NCI-H2196 treated with DMSO at 0.1 percent for 48 hours (cell line): ENCODE results near the gene TPST1.
A peak's percentile ranks its signal among the peaks of the same experiment; 100 is the strongest.
"Not testable (repeated sequence)": the region's sequence is repeated elsewhere in the genome, so short reads cannot be mapped to it uniquely, and the experiment has no call there.

Source experiments
- DNase-seq: peaks from one replicate; lab custom pipeline; 2025; ENCODE audit not compliant: unreplicated experiment; lab: John Stamatoyannopoulos, UW

The TPST1 gene

DNA sequence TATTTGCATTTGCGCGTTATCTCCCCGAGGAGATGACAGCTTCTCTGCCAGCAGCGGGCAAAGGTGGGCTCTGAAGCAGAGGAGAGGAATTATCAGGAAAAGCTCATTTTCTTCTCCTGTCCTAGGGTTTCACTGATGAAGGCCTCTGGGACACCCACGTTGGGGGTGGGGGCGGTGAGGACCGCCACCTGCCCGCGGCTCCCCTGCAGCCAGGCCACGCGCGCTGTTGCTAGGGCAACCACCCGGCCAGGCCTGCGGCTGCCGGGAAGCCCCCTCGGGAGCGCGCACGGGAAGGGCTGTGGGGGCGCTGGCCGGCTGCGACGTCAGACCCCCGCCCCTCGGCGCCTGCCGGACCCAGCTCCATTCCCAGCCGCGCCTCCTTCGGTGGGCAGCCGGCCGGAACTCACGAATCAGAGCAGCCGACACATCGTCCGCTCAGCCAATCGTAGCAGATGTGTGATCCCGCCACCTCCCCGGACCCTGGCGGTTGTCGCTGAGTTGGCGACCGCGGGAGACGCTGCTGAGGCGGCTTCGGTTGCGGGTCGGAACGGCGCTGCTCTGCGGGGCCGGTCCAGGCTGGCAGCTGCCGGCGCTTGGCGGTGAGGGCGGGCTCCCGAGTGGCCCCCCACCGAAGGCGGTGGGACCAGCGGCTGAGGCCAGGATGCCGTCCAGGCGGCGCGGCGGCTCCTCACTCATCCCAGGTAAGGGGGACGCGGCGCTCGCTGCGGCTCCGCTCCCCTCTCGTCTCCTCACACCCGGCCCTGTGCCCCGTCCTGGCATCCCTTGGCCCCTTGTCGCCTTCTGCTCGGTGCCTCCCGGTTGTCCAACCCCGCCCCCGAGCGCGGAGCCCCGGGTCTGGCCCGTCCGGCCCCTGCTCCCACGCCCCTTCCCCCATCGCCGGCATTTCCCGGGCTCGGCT, at the start of gene TPST1:
TSS of gene TPST1 (plus strand) at position 513 of the 919 bp plus-strand sequence. CDS start 35,092 bp downstream, outside the sequence.
- DNase-seq = peak; percentile 83

- not testable (repeated sequence) for DNase-seq
These were observed 49.1 kb upstream of the TPST1 start for GRCh38 chr7:66156035-66156434.

GRCh38 chr7:66157060-66157459, 48.1 kb upstream of the TPST1 start:
- DNase-seq = no peak

- no peak for DNase-seq
These were observed 42.5 kb upstream of the TPST1 start for GRCh38 chr7:66162622-66163021.

- DNase-seq = no peak
These were observed 41.9 kb upstream of the TPST1 start for GRCh38 chr7:66163186-66163610.

DNA sequence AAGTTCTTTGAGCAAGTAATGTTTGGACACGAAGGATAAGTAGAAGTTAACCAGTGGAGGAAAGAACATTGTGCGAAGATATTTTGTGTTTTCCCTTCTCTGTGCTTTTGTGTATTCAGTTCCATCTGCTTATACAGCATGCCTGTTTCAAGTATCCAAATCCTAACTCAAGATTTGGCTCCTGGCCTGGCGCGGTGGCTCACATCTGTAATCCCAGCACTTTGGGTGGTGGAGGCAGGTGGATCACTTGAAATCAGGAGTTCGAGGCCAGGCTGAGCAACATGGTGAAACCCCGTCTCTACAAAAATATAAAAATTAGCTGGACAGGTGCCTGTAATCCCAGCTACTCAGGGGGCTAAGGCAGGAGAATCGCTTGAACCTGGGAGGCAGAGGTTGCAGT, 40.8 kb upstream of the TPST1 start:
- no peak for DNase-seq

DNA sequence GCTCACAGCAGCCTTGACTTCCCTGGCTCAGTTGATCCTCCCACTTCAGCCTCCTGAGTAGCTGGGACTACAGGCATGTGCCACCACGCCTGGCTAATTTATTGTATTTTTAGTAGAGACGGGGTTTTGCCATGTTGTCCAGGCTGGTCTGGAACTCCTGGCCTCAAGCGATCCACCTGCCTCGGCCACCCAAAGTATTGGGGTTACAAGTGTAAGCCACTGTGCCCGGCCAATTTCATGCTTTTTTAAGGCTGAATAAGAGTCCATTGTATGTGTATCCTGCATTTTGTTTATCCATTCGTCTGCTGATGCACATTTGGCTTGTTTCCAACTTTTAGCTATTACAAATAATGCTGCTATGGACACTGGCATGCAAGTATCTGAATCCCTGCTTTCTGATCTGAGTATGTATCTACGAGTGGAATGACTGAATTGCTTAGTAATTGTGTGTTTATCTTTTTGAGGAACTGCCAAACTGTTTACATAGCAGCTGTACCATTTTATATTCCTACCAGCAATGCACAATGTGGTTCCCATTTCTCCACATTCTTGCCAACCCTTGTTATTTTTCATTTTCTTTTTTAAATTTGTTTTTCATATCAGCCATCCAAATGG, 37.3 kb upstream of the TPST1 start:
- DNase-seq = peak; percentile 53

DNA sequence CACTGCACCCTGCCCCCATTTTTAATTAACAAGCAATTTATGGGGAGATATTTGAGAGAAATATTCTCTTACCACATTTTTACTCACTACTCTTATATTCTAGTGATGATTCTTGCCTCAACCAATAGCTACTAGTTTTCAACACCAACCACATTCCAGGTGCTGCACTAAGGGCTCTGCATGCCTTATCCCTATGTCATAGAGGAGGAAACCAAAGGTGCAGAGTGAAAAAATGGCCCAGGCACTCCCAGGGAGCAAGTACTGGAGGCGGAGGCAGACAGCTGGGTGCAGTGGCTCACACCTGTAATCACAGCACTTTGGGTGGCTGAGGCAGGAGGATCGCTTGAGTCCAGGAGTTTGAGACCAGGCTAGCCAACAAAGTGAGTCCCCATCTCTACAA, 35.5 kb upstream of the TPST1 start:
- DNase-seq = no peak

DNA sequence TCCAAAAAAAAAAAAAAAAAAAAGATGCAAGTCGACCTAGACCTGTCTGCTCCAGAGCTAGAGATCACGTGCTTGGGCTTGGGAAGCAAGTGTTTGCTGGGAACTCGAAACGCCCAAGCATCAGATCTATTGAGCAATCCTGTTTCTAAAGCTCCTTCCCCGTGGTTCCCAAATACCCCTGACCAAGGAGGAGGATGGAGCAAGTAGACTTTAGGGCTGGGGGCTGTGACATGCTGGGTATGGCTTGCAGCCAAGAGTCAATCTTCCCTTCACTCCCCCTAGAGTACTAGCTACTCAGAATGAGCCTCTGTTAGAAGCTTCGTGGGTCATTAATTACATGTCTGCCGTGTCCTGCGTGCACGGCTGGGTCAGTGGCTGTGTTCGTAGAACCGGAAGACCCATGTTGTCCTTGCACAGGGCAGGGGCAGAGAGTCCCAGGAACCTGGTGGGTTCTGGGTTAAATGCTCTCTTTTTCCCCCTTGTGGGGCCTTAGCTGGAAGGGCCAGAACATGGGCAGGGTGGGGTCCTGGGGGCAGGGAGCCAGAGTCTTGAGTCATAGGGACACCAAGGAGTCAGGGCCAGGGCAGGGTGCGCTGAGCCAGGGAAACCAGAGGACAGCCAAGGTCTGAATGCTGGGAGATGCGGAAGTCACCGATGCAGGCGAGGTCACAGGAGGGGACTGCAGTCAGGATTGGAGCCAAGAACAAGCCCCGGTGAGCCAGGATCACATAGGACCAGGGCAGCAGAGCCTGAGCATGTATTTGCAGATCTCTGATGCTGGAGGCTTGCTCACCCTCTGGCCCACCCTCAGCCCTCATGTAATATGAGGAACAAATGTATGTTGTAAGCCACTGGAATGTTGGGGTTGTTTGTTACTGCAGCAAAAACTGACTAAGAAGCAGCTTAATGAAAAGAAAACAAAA, 34.6 kb upstream of the TPST1 start:
- DNase-seq = no peak

GRCh38 chr7:66172536-66173401, 32.4 kb upstream of the TPST1 start:
- DNase-seq = not testable (repeated sequence)

GRCh38 chr7:66173856-66174255, 31.3 kb upstream of the TPST1 start:
- DNase-seq = no peak

- not testable (repeated sequence) for DNase-seq
These were observed 30.1 kb upstream of the TPST1 start for GRCh38 chr7:66175006-66175405.

GRCh38 chr7:66176914-66177313, 28.2 kb upstream of the TPST1 start:
- no peak for DNase-seq

DNA sequence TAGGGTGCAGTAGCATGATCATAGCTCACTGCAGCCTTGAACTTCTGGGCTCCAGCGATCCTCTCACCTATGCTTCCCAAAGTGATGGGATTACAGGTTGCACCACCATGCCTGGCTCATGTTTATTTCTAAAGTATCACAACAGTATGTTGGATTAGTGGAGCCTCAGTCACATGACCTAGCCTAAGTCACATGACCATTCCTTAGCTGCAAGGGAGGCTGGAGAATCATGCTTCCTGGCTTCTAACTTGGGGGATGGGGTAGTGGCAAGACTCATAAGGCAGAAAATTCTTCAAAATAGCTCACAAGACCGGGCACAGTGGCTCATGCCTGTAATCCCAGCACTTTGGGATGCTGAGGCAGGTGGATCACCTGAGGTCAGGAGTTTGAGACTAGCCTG, 26.9 kb upstream of the TPST1 start:
- DNase-seq = no peak

DNA sequence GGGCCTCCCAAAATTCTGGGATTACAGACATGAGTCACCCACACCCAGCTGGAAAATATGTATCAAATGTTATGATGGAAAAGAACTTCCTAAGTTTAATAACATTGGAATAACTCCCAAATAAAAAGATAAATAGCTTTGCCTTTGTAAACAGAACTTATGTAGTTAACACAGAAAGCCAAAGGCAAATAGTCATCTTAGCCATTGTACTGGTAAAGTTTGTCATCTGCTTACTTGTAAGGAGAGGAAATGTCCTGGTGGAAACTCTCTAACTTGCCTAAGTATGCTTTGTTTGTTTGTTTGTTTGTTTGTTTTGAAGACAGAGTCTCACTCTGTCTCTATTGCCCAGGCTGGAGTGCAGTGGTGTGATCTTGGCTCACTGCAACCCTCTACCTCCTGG, 23.8 kb upstream of the TPST1 start:
- DNase-seq = no peak

GRCh38 chr7:66181845-66182244, 23.3 kb upstream of the TPST1 start:
- no peak for DNase-seq

- DNase-seq = no peak
These were observed 22.2 kb upstream of the TPST1 start for GRCh38 chr7:66182920-66183319.

DNA sequence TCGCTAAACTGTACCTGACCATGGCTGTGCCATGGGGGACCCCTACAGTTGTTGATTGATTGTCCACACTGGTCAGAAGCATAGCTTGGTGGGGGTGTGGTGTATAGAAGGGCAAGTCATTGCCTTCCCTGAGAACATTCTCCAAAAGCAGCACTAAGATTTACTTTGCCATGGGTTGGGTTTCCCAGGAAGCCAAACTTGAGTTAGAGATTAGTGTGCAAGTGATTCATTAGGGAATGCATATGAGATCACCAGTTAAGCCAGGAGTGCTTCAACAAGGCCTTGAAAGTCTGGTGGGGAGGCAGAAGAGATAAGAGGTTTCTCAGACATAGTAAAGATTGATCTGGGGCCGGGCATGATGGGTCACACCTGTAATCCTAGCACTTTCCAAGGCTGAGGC, 21.4 kb upstream of the TPST1 start:
- DNase-seq = no peak

GRCh38 chr7:66185680-66186187, 19.4 kb upstream of the TPST1 start:
- no peak for DNase-seq

GRCh38 chr7:66186991-66187390, 18.1 kb upstream of the TPST1 start:
- DNase-seq = no peak
